Activated CD8-positive, alpha-beta memory T cell treated with anti-CD3 and anti-CD28 coated beads, Interleukin-2, amount 10 ng/mL, durations not matched to agents 7 days and 5 days (primary cell): ENCODE measurements around the gene OR14I1. TPM values are rescaled to one million over a fixed set of nuclear protein-coding genes. Genes with fewer than 3 reads are reported as not detected.

Experiments
- ATAC-seq: fragments of 150-1000 bp; cut with Tn5 transposase; one replicate; pipeline ENCODE4 v1.10.0; 2021; ENCODE audit warnings: moderate library complexity
- CTCF ChIA-PET: fragments of 350-600 bp; sonication (Branson Sonifier 250); formaldehyde crosslinking; loops from one replicate; lab custom pipeline; 2021; ENCODE audit warnings: antibody characterized with exemption; lab: Charles Lee
- DNase-seq: peaks from one replicate; pipeline ENCODE4 v3.0.0-alpha.2; 2020
- H3K27ac Mint-ChIP-seq: one replicate; pipeline ENCODE4 v1.8.0; 2021; ENCODE audit warnings: mild to moderate bottlenecking, mixed read lengths
- H3K27me3 Mint-ChIP-seq: one replicate; pipeline ENCODE4 v1.8.0; 2021; ENCODE audit warnings: mixed read lengths
- H3K36me3 Mint-ChIP-seq: one replicate; pipeline ENCODE4 v1.8.0; 2021; ENCODE audit warnings: mild to moderate bottlenecking, mixed read lengths
- H3K4me1 Mint-ChIP-seq: one replicate; pipeline ENCODE4 v1.8.0; 2021; ENCODE audit warnings: mixed read lengths
- H3K4me3 Mint-ChIP-seq: one replicate; pipeline ENCODE4 v1.8.0; 2021; ENCODE audit warnings: mild to moderate bottlenecking, moderate library complexity, mixed read lengths
- H3K9me3 Mint-ChIP-seq: one replicate; pipeline ENCODE4 v1.8.0; 2022; ENCODE audit warnings: low read depth, mixed read lengths
- total RNA-seq, 2 experiments: library from RNA; stranded (reverse); gene quantifications; one replicate each; pipeline ENCODE4 v1.2.3, GENCODE V29; 2021

Gene OR14I1
- not detected for total RNA-seq

- H3K27me3 Mint-ChIP-seq = peaks cover 3% of the 10 kb centered on the region
- CTCF ChIA-PET = no interaction called here
- DNase-seq (no peak), ATAC-seq (no peak)
- H3K9me3 Mint-ChIP-seq = no peaks in the 10 kb centered on the region
- H3K36me3 Mint-ChIP-seq = no peaks in the 10 kb centered on the region
- H3K4me1 Mint-ChIP-seq = no peaks in the 10 kb centered on the region
- no peak within 1 kb of the TSS for H3K27ac Mint-ChIP-seq
- no peak within 1 kb of the TSS for H3K4me3 Mint-ChIP-seq
Measured at GRCh38 chr1:248702714-248703113, at the start of gene OR14I1. TSS of gene OR14I1 (minus strand) at chr1:248702766.

GRCh38 chr1:248751635-248752034, 49.1 kb upstream of the OR14I1 start:
- peak; percentile 51 for ATAC-seq

GRCh38 chr1:248751142-248751541, 48.6 kb upstream of the OR14I1 start:
- no peak for ATAC-seq
- no peak for DNase-seq
- Mint-ChIP-seq H3K4me1 (peaks cover 5% of the 10 kb centered on the region), H3K9me3 (no peaks in the 10 kb centered on the region), H3K27ac (no peak overlapping the region), H3K36me3 (no peaks in the 10 kb centered on the region), H3K4me3 (no peak overlapping the region), H3K27me3 (no peaks in the 10 kb centered on the region)
- CTCF ChIA-PET = no interaction called here

More at GRCh38 chr1:248751635-248752034, 49.1 kb upstream of the OR14I1 start:
- Mint-ChIP-seq H3K4me3 (no peak overlapping the region), H3K36me3 (no peaks in the 10 kb centered on the region), H3K9me3 (no peaks in the 10 kb centered on the region), H3K27ac (no peak overlapping the region), H3K27me3 (no peaks in the 10 kb centered on the region), H3K4me1 (peaks cover 5% of the 10 kb centered on the region)
- DNase-seq = no peak
- CTCF ChIA-PET = no interaction called here

- Mint-ChIP-seq H3K4me3 (no peak overlapping the region), H3K9me3 (no peaks in the 10 kb centered on the region), H3K27ac (no peak overlapping the region), H3K27me3 (no peaks in the 10 kb centered on the region), H3K36me3 (no peaks in the 10 kb centered on the region), H3K4me1 (peaks cover 5% of the 10 kb centered on the region)
- no peak for ATAC-seq
- no peak for DNase-seq
- CTCF ChIA-PET = no interaction called here
Measured at GRCh38 chr1:248750496-248750895, 47.9 kb upstream of the OR14I1 start.

GRCh38 chr1:248748211-248748610, 45.6 kb upstream of the OR14I1 start:
- no peak for ATAC-seq
- no peak overlapping the region for H3K4me3 Mint-ChIP-seq
- H3K27me3 Mint-ChIP-seq = no peaks in the 10 kb centered on the region

GRCh38 chr1:248740876-248741275, 38.3 kb upstream of the OR14I1 start:
- H3K9me3 Mint-ChIP-seq = no peaks in the 10 kb centered on the region
- H3K27me3 Mint-ChIP-seq = peaks cover 5% of the 10 kb centered on the region
- CTCF ChIA-PET = no interaction called here
- ATAC-seq (no peak), DNase-seq (no peak)
- H3K4me1 Mint-ChIP-seq = no peaks in the 10 kb centered on the region
- no peak overlapping the region for H3K4me3 Mint-ChIP-seq
- no peaks in the 10 kb centered on the region for H3K36me3 Mint-ChIP-seq
- no peak overlapping the region for H3K27ac Mint-ChIP-seq

More at GRCh38 chr1:248748211-248748610, 45.6 kb upstream of the OR14I1 start:
- H3K4me1 Mint-ChIP-seq = peaks cover 5% of the 10 kb centered on the region
- H3K27ac Mint-ChIP-seq = no peak overlapping the region
- DNase-seq = no peak
- no peaks in the 10 kb centered on the region for H3K9me3 Mint-ChIP-seq
- CTCF ChIA-PET = no interaction called here
- H3K36me3 Mint-ChIP-seq = no peaks in the 10 kb centered on the region

- H3K27ac Mint-ChIP-seq = no peak overlapping the region
- CTCF ChIA-PET = no interaction called here
- no peak overlapping the region for H3K4me3 Mint-ChIP-seq
- peaks cover 8% of the 10 kb centered on the region for H3K27me3 Mint-ChIP-seq
- ATAC-seq = no peak
- no peak for DNase-seq
- no peaks in the 10 kb centered on the region for H3K36me3 Mint-ChIP-seq
- H3K4me1 Mint-ChIP-seq = no peaks in the 10 kb centered on the region
- no peaks in the 10 kb centered on the region for H3K9me3 Mint-ChIP-seq
Measured at GRCh38 chr1:248739572-248740205, 37.1 kb upstream of the OR14I1 start.

- no peak for ATAC-seq
- DNase-seq = no peak
- Mint-ChIP-seq H3K4me3 (no peak overlapping the region), H3K36me3 (no peaks in the 10 kb centered on the region), H3K27ac (no peak overlapping the region), H3K27me3 (peaks cover 10% of the 10 kb centered on the region), H3K9me3 (no peaks in the 10 kb centered on the region), H3K4me1 (no peaks in the 10 kb centered on the region)
- CTCF ChIA-PET = no interaction called here
Measured at GRCh38 chr1:248737457-248737856, 34.9 kb upstream of the OR14I1 start.

GRCh38 chr1:248736977-248737376, 34.4 kb upstream of the OR14I1 start:
- H3K4me1 Mint-ChIP-seq = no peaks in the 10 kb centered on the region
- H3K27ac Mint-ChIP-seq = no peak overlapping the region
- no peaks in the 10 kb centered on the region for H3K36me3 Mint-ChIP-seq
- no peaks in the 10 kb centered on the region for H3K9me3 Mint-ChIP-seq
- DNase-seq (no peak), ATAC-seq (no peak)
- H3K27me3 Mint-ChIP-seq = peaks cover 10% of the 10 kb centered on the region
- H3K4me3 Mint-ChIP-seq = no peak overlapping the region
- CTCF ChIA-PET = no interaction called here

GRCh38 chr1:248733566-248733965, 31.0 kb upstream of the OR14I1 start:
- peaks cover 10% of the 10 kb centered on the region for H3K27me3 Mint-ChIP-seq
- H3K4me3 Mint-ChIP-seq = no peak overlapping the region
- CTCF ChIA-PET = no interaction called here
- no peaks in the 10 kb centered on the region for H3K36me3 Mint-ChIP-seq
- no peaks in the 10 kb centered on the region for H3K9me3 Mint-ChIP-seq
- H3K27ac Mint-ChIP-seq = no peak overlapping the region
- DNase-seq = no peak
- ATAC-seq = no peak
- H3K4me1 Mint-ChIP-seq = no peaks in the 10 kb centered on the region

- H3K27me3 Mint-ChIP-seq = peaks cover 5% of the 10 kb centered on the region
- no peaks in the 10 kb centered on the region for H3K36me3 Mint-ChIP-seq
- H3K27ac Mint-ChIP-seq = no peak overlapping the region
- no peaks in the 10 kb centered on the region for H3K4me1 Mint-ChIP-seq
- H3K4me3 Mint-ChIP-seq = no peak overlapping the region
- no peaks in the 10 kb centered on the region for H3K9me3 Mint-ChIP-seq
- DNase-seq (no peak), ATAC-seq (no peak)
- CTCF ChIA-PET = no interaction called here
Measured at GRCh38 chr1:248730507-248731335, 28.2 kb upstream of the OR14I1 start.

GRCh38 chr1:248714248-248714647, 11.7 kb upstream of the OR14I1 start:
- DNase-seq (no peak), ATAC-seq (no peak)
- Mint-ChIP-seq H3K27ac (no peak overlapping the region), H3K9me3 (peaks cover 6% of the 10 kb centered on the region), H3K4me1 (no peaks in the 10 kb centered on the region), H3K4me3 (no peak overlapping the region), H3K27me3 (peaks cover 4% of the 10 kb centered on the region), H3K36me3 (peaks cover 2% of the 10 kb centered on the region)
- CTCF ChIA-PET = no interaction called here

- H3K4me1 Mint-ChIP-seq = no peaks in the 10 kb centered on the region
- no peak overlapping the region for H3K4me3 Mint-ChIP-seq
- ATAC-seq (no peak), DNase-seq (no peak)
- H3K27ac Mint-ChIP-seq = no peak overlapping the region
- H3K27me3 Mint-ChIP-seq = peaks cover 12% of the 10 kb centered on the region
- peaks cover 6% of the 10 kb centered on the region for H3K9me3 Mint-ChIP-seq
- CTCF ChIA-PET = interaction anchor here (1.4 kb wide), 1 partner anchor 12 kb away, joined by 4 read pairs; no protein-coding TSS in a partner anchor
- H3K36me3 Mint-ChIP-seq = peaks cover 2% of the 10 kb centered on the region
Measured at GRCh38 chr1:248710305-248710900, 7.8 kb upstream of the OR14I1 start.
